Ureter (tissue), 1 donor: ENCODE measurements around the gene NDUFV2. TPM values are rescaled to one million over a fixed set of nuclear protein-coding genes. Genes with fewer than 3 reads are reported as not detected.
"Not testable (repeated sequence)": the region's sequence is repeated elsewhere in the genome, so short reads cannot be mapped to it uniquely, and the experiment has no call there.

Experiments used
- DNase-seq: peaks from one replicate; pipeline ENCODE4 v3.0.0-alpha.2; 2020; ENCODE audit warnings: low spot score
- total RNA-seq: library from RNA; stranded (reverse); gene quantifications from one replicate; pipeline ENCODE4 v1.2.4, GENCODE V29; 2023
- donor health status: DM: yes; HTN: yes; CAD: no.

Gene NDUFV2
- 137 TPM for total RNA-seq

DNA sequence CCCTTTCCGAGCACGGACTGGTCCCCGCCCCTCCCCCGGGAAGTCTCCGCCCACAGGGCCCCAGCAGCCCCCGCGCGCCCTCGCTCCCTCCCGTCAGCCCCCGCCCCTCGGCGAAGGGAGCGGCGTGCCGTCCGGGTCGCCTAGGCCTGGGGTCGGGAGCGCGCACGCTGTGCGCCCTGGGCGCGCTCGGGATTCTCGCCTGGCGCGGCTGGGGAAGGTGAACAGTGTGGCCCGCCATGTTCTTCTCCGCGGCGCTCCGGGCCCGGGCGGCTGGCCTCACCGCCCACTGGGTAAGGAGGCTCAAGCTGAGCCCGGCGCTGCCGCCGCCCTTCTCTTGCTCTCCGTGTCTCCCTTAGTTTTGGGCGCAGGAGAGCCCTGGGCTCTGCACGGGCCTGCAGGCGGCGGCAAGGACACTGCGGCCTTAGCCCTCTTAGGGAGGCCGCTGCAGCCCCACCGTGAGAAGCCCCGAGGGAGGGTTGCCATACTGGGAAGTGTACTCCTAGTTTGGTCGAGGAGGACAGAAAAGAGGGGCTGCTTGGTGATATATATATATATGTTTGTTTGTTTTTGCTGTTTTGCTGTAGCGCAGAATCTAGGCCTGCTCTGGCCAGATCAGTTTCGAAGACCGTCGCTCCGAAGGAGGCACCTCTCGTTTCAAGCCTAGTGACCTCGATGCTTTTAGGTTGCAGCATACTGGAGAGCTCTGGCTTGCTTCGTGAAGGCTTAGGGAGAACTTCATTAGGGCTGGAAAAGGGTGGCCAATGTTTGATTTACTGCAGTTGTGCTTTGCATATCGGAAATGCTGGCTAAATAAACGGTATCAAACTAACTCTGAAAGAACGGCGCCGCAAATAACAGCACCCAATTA lies at the start of gene NDUFV2:
Gene NDUFV2, plus strand, starts transcription at position 192 of the 868 bp plus-strand sequence. Its CDS starts 45 bp downstream, at position 237.
- peak; percentile 98 for DNase-seq

DNA sequence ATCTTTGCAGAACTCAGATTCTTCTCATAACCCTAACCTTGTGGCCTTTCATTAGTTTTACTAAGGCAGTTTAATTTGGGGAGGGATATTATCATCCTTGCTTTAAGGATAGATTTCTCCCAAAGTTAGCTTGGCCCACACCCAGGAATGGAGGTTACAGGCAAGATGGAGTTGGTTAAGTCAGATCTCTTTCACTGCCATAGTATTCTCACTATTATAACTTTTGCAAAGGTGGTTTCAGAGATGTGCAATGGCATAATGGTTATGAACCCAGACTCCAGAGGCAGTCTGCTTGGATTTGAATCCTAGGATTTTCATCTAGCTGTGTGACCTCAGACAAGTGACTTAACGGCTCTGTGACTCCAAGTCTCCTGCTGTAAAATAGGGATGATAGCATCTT lies 48.7 kb upstream of the NDUFV2 start:
- DNase-seq, result no peak

DNA sequence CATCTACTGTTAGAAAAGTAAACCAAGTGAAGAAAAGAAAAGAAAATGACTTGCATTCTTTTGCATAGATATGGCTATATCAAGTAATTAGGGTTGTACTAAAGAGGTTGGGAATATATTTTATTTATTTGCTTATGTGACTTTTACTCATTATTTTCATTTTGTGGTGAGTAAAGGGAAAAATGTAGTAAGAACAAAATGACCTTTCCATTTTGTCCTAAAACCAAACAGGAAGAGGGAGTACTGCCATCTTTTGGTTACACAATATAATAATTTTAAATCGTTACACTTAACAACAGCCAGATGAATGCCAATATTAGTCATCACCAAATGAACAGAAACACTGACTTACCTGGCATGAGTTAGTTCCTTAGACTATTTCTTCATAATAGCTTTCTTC lies 47.3 kb upstream of the NDUFV2 start:
- DNase-seq, result no peak

DNA sequence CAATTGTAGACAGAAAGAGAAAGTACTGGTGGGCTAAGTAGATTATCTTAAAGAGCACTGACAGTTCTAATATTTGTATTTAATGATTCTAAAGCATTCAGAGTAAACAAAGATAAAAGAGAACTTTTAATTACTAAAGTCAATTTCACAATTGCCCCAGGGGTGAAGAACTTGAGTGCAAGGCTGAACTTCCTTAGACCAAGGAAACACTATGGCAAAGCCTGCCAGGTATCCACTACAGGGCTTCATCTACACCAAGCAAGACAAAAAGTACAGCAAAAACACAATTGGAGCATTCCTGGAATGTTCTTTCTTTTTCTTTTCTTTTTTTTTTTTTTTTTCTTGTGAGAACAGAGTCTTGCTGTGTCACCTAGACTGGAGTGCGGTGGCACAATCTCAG lies 46.9 kb upstream of the NDUFV2 start:
- no peak for DNase-seq

DNA sequence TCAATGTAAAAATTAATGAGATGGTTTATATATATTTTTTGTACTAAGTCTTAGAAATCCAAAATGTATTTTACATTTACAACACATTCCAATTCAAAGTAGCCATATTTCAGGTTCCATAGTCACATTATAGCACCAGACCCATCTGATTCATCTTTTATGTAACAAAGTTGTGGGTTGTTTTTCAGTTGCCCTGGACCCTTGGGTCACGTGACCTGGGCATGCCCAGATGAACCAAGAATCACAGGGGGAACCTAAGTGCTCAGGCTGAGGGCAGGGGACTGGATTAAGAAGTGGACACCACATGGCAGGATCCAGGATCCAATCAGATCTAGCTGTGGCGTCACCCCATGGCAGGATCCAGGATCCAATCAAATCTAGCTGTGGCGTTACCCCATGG lies 44.9 kb upstream of the NDUFV2 start:
- DNase-seq, result no peak

DNA sequence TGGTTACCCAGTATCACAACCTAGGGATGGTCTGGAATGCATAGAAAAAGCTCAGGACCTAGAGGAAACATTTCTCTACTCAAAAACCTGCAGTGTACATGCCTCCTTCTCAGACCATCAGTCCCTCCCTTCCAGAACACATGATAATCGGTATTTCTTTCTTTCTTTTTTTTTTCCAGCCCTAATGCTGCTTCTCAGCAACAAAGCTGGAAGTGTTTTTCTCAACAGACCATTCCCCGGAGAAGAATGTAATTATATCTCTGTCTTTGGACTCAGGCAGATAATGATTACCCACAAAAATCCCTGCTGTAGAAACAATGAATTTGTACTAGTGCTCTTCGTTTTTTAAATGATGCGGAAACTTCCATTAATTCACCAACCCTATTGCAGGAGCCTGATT lies 44.1 kb upstream of the NDUFV2 start:
- no peak for DNase-seq

- no peak for DNase-seq
Measured at GRCh38 chr18:9062418-9062751, 40.1 kb upstream of the NDUFV2 start.

- DNase-seq, result no peak
Measured at GRCh38 chr18:9065864-9066263, 36.6 kb upstream of the NDUFV2 start.

DNA sequence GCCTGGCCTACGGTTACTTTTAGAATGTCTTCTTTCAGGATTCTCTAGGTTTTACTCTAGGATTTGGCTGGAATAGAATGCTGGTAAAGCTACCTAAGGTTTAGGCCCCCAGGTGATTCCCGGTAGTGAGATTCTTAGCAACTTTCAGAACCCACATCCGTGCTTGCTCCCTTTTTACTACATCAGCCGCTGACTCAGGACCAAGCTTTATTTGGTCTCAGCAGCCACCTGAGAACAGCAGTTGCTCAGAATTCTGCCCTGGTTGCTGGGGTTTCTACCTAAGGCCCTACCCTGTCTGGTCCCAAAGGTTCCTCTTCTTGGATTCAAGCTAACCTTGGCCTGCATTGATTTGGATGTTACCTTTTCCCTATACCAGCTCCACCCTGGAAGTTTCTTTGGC lies 36.1 kb upstream of the NDUFV2 start:
- DNase-seq, result no peak

GRCh38 chr18:9066817-9067306 lies 35.6 kb upstream of the NDUFV2 start:
- no peak for DNase-seq

GRCh38 chr18:9067823-9068222 lies 34.7 kb upstream of the NDUFV2 start:
- DNase-seq, result no peak

DNA sequence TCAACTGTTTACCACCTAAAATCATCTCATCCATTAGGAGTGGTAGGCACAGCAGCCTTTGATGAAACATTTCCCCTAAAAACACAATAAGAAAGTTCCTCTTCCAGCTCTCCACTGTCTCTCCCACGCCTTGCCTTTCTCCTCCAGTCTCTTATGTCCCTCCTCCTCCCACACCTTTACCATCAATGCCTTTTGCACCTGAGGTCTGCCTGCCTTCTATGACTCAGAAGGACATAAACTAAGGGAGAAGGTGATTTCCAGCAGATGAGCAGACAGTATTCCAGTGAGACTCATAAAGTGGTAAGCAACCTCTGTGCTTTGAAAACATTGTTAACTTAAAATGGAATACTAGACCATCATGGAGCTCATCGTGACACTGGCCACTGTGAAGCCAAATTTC lies 34.2 kb upstream of the NDUFV2 start:
- DNase-seq, result no peak

GRCh38 chr18:9069601-9070000 lies 32.9 kb upstream of the NDUFV2 start:
- no peak for DNase-seq

DNA sequence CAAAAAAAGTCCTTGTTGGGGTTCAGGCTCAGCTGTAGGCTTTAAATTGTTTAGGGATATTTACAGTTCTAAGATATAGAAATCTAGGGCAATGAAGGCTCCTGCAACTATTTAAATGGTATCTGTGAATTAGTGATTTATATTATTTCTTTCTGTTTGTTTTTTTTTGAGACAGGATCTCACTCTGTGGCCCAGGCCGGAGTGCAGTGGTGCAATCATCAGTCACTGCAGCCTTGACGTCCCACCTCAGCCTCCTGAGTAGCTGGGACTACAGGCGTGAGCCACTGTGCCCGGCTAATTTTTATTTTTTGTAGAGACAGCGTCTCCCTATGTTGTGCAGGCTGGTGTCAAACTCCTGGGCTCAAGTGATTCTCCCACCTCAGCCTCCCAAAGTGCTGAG lies 32.3 kb upstream of the NDUFV2 start:
- no peak for DNase-seq

- no peak for DNase-seq
Measured at GRCh38 chr18:9079818-9080528, 22.5 kb upstream of the NDUFV2 start.

DNA sequence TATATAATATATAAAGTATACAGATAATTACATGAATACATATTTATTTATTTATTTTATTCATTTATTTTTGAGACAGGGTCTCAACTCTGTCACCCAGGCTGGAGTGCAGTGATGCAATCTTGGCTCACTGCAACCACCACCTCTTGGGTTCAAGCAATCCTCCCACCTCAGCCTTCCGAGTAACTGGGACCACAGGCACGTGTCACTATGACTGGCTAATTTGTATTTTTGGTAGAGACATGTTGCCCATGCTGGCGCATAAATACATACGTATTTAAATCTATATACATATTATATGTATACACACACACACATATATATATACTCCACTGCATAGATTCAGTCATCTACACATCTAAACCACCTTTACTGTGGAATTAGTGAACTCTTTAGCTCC lies 20.6 kb upstream of the NDUFV2 start:
- no peak for DNase-seq

GRCh38 chr18:9082711-9083510 lies 19.6 kb upstream of the NDUFV2 start:
- DNase-seq, result no peak

DNA sequence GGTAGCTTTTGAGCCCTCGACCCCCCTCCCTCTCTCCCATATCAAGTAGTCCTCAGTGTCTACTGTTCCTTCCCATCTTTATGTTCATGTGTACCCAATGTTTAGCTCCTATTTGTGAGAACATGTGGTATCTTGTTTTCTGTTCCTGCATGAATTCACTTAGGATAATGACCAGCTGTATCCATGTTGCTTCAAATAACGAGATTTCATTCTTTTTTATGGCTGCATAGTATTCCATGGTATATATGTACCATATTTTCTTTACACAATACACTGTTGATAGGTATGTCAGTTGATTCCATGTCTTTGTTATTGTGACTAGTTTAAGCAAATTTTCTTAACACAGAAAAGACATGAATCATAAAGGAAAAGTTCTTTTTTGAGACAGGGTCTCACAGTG lies 16.5 kb upstream of the NDUFV2 start:
- no peak for DNase-seq

DNA sequence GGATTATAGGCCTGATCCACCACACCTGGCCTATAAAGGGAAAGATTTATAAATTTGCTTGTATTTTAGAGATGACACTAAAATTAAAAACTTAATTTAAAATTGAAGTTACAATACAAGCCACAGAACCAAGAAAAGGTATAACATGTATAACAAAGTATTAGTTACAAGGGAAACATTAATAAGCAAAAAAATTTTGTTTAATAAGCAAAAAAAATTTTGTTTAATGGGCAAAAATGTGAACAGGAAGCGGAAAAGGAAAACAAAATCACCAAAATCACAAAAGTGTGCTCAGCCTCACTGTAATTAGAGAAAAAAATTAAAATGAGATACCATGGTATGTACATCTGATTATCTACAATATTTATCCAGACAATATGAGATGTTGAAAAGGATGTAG lies 15.9 kb upstream of the NDUFV2 start:
- DNase-seq, result no peak

- DNase-seq, result no peak
Measured at GRCh38 chr18:9087144-9087543, 15.4 kb upstream of the NDUFV2 start.

- no peak for DNase-seq
Measured at GRCh38 chr18:9088252-9088651, 14.2 kb upstream of the NDUFV2 start.

DNA sequence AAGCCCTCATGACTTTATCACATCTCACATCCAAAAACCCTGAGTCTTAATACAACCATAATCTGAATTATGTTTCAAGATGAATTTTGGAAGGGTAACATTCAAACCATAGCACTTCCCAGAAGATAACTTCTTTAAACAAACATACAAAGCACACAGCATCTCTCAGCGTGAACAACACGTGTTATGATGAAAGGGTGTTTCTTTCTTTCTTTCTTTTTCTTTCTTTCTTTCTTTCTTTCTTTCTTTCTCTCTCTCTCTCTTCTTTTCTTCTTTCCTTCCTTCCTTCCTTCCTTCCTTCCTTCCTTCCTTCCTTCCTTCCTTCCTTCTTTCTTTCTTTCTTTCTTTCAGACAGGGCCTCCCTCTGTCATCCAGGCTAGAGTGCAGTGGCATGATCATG lies 13.8 kb upstream of the NDUFV2 start:
- DNase-seq, result not testable (repeated sequence)
